ENCODE data around the gene PKP1. TPM values are rescaled to one million over a fixed set of nuclear protein-coding genes. Genes with fewer than 3 reads are reported as not detected.

The PKP1 gene
- 0.23 TPM in 1 of 2 replicates, not detected in the other for total RNA-seq (ENCODE audit: low replicate concordance)

GRCh38 chr1:201282931-201283829 is at the start of gene PKP1:
Gene PKP1 (plus strand): TSS chr1:201283506. CDS start chr1:201283703, 197 bp downstream.

GRCh38 chr1:201377611-201378092 is 94.3 kb downstream of the PKP1 start, which contains the start of gene TNNT2:
Gene TNNT2 (minus strand): TSS chr1:201377680. CDS start chr1:201373254, 4,426 bp downstream.

Other genes starting within 250 kb of the PKP1 start
- gene CACNA1S, start 171.1 kb upstream of the PKP1 start, total RNA-seq (ENCODE audit: low replicate concordance) = not detected in 2 replicates
- gene ASCL5, start 156.3 kb upstream of the PKP1 start, total RNA-seq (ENCODE audit: low replicate concordance) = not detected in 2 replicates
- 107 and 134 TPM in 2 replicates for gene TMEM9, start 129.0 kb upstream of the PKP1 start, total RNA-seq (ENCODE audit: low replicate concordance)
- gene IGFN1, start 92.7 kb upstream of the PKP1 start, total RNA-seq (ENCODE audit: low replicate concordance) = 0.82 TPM in 1 of 2 replicates, not detected in the other
- 0.35 TPM in 1 of 2 replicates, not detected in the other for gene TNNT2, start 94.2 kb downstream of the PKP1 start, total RNA-seq (ENCODE audit: low replicate concordance)
- 1.1 TPM in 1 of 2 replicates, not detected in the other for gene LAD1, start 115.8 kb downstream of the PKP1 start, total RNA-seq (ENCODE audit: low replicate concordance)
- gene TNNI1, start 138.2 kb downstream of the PKP1 start, total RNA-seq (ENCODE audit: low replicate concordance) = not detected in 2 replicates
- gene PHLDA3, start 185.7 kb downstream of the PKP1 start, total RNA-seq (ENCODE audit: low replicate concordance) = 76.0 and 136 TPM in 2 replicates
- 179 and 270 TPM in 2 replicates for gene CSRP1, start 223.6 kb downstream of the PKP1 start, total RNA-seq (ENCODE audit: low replicate concordance)